Ascending aorta (tissue), 2 donors: Measurements from ENCODE around the gene COPS2. TPM values are rescaled to one million over a fixed set of nuclear protein-coding genes. Genes with fewer than 3 reads are reported as not detected.

Experiments used
- DNase-seq, 2 donors: peaks; one replicate each; pipeline ENCODE4 v3.0.0-alpha.2; 2019; ENCODE audit warnings: low spot score in 2 of 2
- H3K27ac ChIP-seq, 2 donors: fragments of 200-600 bp; sonication (generic); one replicate each; pipeline ENCODE4 v1.5.1; 2016 to 2017; ENCODE audit warnings: mild to moderate bottlenecking in 1 of 2
- H3K27me3 ChIP-seq: fragments of 200-600 bp; sonication (generic); one replicate; pipeline ENCODE4 v1.5.1; 2017
- H3K36me3 ChIP-seq, 2 donors: fragments of 200-600 bp; sonication (generic); one replicate each; pipeline ENCODE4 v1.5.1; 2016
- H3K4me1 ChIP-seq, 2 donors: fragments of 200-600 bp; sonication (generic); one replicate each; pipeline ENCODE4 v1.5.1; 2016 to 2017; ENCODE audit warnings: mild to moderate bottlenecking in 1 of 2
- H3K4me3 ChIP-seq, 2 donors: fragments of 200-600 bp; sonication (generic); one replicate each; pipeline ENCODE4 v1.5.1; 2016 to 2017; ENCODE audit warnings: mild to moderate bottlenecking in 1 of 2
- H3K9me3 ChIP-seq, 2 donors: fragments of 200-600 bp; sonication (generic); one replicate each; pipeline ENCODE4 v1.5.1; 2016
- CTCF ChIP-seq, 3 experiments: fragments of 200-600 bp in 2 of 3; fragments of 450-650 bp in 1 of 3; sonication (generic) in 2 of 3; IDR thresholded peaks; one replicate each; pipeline ENCODE4 v1.5.1; 2016 to 2019; ENCODE audit warnings: antibody characterized with exemption in 3 of 3, mild to moderate bottlenecking in 1 of 3, moderate library complexity in 1 of 3
- intact Hi-C: fragments of 100-400 bp; cut with DNase I; formaldehyde crosslinking; loops from one replicate; pipeline ENCODE4 v1.15.1; 2023
- total RNA-seq: library from RNA; depleted of rRNA; stranded (reverse); fragments of >200 nt; gene quantifications from one replicate; pipeline ENCODE4 v1.1.0, GENCODE V29; 2016

COPS2 gene
- total RNA-seq, 1 donor from 2014 or later, result 56.0 TPM

DNA sequence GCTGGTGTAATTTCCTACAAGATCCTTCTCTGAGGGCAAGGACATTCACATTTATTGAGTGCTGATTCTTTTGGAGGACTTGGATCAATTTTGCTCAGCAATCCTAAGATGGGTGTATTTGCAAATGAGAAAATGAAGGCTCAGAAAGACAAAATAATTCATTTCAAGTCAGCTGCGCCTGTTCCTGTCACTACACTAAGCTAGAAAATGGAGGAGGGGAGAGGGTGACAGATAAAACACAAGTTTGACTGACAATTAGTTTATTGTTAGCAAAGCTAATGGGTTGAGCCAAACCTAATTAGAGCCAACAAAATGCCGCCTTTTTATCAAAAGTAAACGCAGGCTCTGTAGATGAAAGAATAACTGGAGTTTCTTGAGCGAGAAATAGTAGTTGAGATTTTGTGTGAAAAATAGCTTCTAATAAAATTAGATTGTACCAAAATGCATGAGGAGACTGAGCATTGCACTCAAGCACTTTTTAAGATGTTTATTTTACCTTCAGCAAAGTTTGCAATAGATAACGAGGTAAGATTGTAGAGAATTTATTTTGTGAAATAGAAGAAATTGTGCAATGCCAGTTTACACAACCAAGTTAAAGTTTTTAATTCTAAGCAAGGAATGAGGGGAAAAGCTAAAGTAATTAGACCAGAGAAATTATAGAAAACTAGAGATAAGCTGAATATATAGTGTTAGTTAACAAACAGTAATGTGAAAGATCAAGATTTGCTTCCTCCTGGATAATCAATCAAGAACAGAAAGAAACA, 69.5 kb downstream of the COPS2 start:
- no peak for DNase-seq
- H3K9me3 ChIP-seq, result no peaks in the 10 kb centered on the region
- no peak overlapping the region for H3K27ac ChIP-seq
- no peaks in the 10 kb centered on the region for H3K27me3 ChIP-seq
- TF ChIP-seq CTCF (IDR thresholded peaks at IDR 0.05), result no peak
- intact Hi-C loops, result no loop called here
- no peak overlapping the region for H3K4me3 ChIP-seq
- H3K36me3 ChIP-seq, result no peaks in the 10 kb centered on the region
- H3K4me1 ChIP-seq, result no peaks in the 10 kb centered on the region

DNA sequence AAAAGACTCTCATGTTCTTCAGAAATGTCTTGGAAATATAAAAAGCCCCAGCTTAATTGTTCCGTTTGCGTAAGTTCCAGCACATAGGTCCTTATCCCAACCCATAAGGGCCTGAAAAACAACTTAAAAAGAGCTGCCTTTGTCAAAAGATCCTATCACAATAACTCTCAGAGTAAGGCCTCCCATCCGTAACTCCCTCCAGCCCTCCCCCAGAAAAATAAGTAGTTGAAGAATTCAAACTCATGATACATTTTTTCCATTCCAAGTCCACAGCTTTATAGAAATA, 71.2 kb downstream of the COPS2 start:
- H3K27ac ChIP-seq, result no peak overlapping the region
- DNase-seq, result no peak
- no peak for TF ChIP-seq CTCF (IDR thresholded peaks at IDR 0.05)
- H3K4me1 ChIP-seq, result no peaks in the 10 kb centered on the region
- no peaks in the 10 kb centered on the region for H3K36me3 ChIP-seq
- no peak overlapping the region for H3K4me3 ChIP-seq
- H3K9me3 ChIP-seq, result no peaks in the 10 kb centered on the region
- intact Hi-C loops, result no loop called here
- no peaks in the 10 kb centered on the region for H3K27me3 ChIP-seq

- Histone ChIP-seq H3K9me3 (no peaks in the 10 kb centered on the region), H3K27ac (no peak overlapping the region), H3K4me1 (no peaks in the 10 kb centered on the region), H3K4me3 (no peak overlapping the region), H3K36me3 (no peaks in the 10 kb centered on the region), H3K27me3 (no peaks in the 10 kb centered on the region)
- intact Hi-C loops, result no loop called here
- TF ChIP-seq CTCF (IDR thresholded peaks at IDR 0.05), result no peak
- DNase-seq, result no peak
These were observed 71.8 kb downstream of the COPS2 start for GRCh38 chr15:49083401-49084284.

DNA sequence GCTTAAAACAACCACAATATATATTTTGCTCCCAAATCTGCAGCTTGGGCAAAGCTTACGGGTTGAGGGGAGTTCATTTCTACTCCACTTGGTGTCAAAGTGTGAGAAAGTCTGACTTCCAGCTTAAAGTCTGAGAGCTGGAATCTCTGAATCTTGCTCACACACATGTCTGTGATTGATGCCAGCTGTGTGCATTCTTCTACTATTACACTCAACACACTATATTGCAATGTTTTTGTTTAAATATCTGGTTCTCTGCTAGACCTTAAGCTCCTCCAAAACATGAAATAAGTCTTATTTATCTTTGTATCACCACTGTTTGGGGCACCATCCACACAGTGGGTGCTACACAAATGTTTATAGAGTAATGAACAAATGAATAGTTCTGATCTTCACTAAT, 72.4 kb downstream of the COPS2 start:
- Histone ChIP-seq H3K27ac (no peak overlapping the region), H3K36me3 (no peaks in the 10 kb centered on the region), H3K27me3 (no peaks in the 10 kb centered on the region), H3K4me1 (no peaks in the 10 kb centered on the region), H3K9me3 (no peaks in the 10 kb centered on the region), H3K4me3 (no peak overlapping the region)
- intact Hi-C loops, result no loop called here
- no peak for TF ChIP-seq CTCF (IDR thresholded peaks at IDR 0.05)
- no peak for DNase-seq

DNA sequence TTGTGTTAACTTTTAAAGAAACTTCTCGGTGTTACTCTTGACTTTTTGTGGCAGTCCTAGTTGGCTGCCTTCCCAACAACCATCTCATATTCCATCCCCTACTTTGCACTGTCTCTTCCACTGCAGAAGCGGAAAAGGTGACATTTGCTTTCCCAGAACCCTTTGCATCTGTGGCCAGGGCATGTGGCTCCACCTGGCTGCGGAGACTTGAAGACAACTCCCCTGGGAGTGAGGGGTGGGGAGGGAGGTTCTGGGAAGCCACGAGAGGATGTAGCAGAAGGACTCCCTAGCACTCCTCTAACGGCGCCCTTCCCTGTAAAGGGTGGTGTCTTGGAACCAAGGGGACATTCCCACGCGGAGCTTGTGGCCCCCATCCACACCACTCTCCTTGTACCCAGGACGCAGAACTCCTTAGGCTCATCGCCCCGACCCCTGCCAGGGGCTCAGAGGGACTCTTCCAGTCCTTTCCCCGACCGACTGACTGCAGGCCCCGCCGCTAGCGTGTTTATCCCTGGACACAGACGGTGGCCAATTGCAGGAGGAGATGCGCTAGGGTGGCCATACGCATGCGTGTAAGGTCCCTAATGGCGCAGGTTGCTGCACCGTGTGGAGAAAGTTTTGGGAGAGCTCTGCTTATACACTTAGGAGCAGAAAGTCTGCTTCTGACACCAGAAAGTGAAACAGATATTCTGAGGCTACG, 75.9 kb downstream of the COPS2 start:
- Histone ChIP-seq H3K27ac (no peak overlapping the region), H3K36me3 (no peaks in the 10 kb centered on the region), H3K27me3 (no peaks in the 10 kb centered on the region), H3K4me3 (no peak overlapping the region), H3K4me1 (no peaks in the 10 kb centered on the region), H3K9me3 (no peaks in the 10 kb centered on the region)
- no peak for DNase-seq
- intact Hi-C loops, result no loop called here
- TF ChIP-seq CTCF (IDR thresholded peaks at IDR 0.05), result no peak
